Lung (tissue), 13 donors: ENCODE measurements around the gene OR2G2. TPM values are rescaled to one million over a fixed set of nuclear protein-coding genes. Genes with fewer than 3 reads are reported as not detected.
A peak's percentile ranks its signal among the peaks of the same experiment; 100 is the strongest.

Experiments
- ATAC-seq: fragments of 200-7000 bp; cut with Tn5 transposase; one replicate; pipeline ENCODE4 v1.9.1; 2020; ENCODE audit warnings: moderate number of reproducible peaks; ENCODE audit not compliant: insufficient read depth, low FRiP score
- DNase-seq, 3 donors: peaks; one replicate each; pipeline ENCODE4 v3.0.0-alpha.2; 2013 to 2017
- H3K27ac ChIP-seq, 2 donors: one replicate each; pipeline ENCODE4 v1.5.1; 2013; ENCODE audit warnings: mild to moderate bottlenecking in 2 of 2, moderate library complexity in 2 of 2, control low read depth in 1 of 2, inconsistent platforms in 1 of 2, low read depth in 1 of 2, low read length in 1 of 2
- H3K27me3 ChIP-seq, 3 donors: one replicate each; pipeline ENCODE4 v1.5.1; 2013; ENCODE audit warnings: low read length in 2 of 3; ENCODE audit not compliant: control insufficient read depth in 3 of 3, insufficient read depth in 3 of 3
- H3K36me3 ChIP-seq, 4 donors: one replicate each; pipeline ENCODE4 v1.5.1; 2013; ENCODE audit warnings: low read length in 4 of 4, mild to moderate bottlenecking in 1 of 4, moderate library complexity in 1 of 4; ENCODE audit not compliant: control insufficient read depth in 4 of 4, insufficient read depth in 4 of 4
- H3K4me1 ChIP-seq, 5 donors: one replicate each; pipeline ENCODE4 v1.5.1; 2013; ENCODE audit warnings: low read length in 5 of 5, mild to moderate bottlenecking in 2 of 5, moderate library complexity in 1 of 5; ENCODE audit not compliant: control insufficient read depth in 5 of 5, insufficient read depth in 5 of 5
- H3K4me3 ChIP-seq: one replicate; pipeline ENCODE4 v1.5.1; 2013; ENCODE audit warnings: mild to moderate bottlenecking, control low read depth, moderate library complexity
- H3K9ac ChIP-seq, 2 donors: one replicate each; pipeline ENCODE4 v1.5.1; 2013; ENCODE audit warnings: low read length in 2 of 2, control low read depth in 1 of 2; ENCODE audit not compliant: insufficient read depth in 1 of 2
- H3K9me3 ChIP-seq, 4 donors: one replicate each; pipeline ENCODE4 v1.5.1; 2013; ENCODE audit warnings: low read length in 3 of 4, mild to moderate bottlenecking in 1 of 4, moderate library complexity in 1 of 4; ENCODE audit not compliant: control insufficient read depth in 4 of 4, insufficient read depth in 3 of 4
- WGBS, 2 donors: extraction: QIAGEN DNeasy Blood & Tissue Kit; methylation state at CpG; one replicate each; pipeline ENCODE4 v1.1.7; 2013; 5-methylcytosine and 5-hydroxymethylcytosine counted together
- polyA plus RNA-seq, 2 donors: library from polyadenylated mRNA; stranded (reverse); fragments of 200-250 nt; gene quantifications; one replicate each; pipeline ENCODE4 v1.2.1, GENCODE V29; 2013
- small RNA-seq: library from RNA; depleted of rRNA; stranded (forward); fragments of <200 nt; gene quantifications from one replicate; pipeline ENCODE3, GENCODE V24; 2014; ENCODE audit warnings: low replicate concordance
- total RNA-seq, 2 donors: library from RNA; depleted of rRNA in 1 of 2; stranded (reverse); fragments of >200 nt in 1 of 2; gene quantifications; one replicate each; pipeline ENCODE4 v1.2.1, GENCODE V29; 2014 to 2021
- TF ChIP-seq, protein P1 (sequence below): IDR thresholded peaks from 2 replicates; pipeline ENCODE4 v1.5.1; 2012; ENCODE audit warnings: mild to moderate bottlenecking; ENCODE audit errors: control extremely low read depth, extremely low read depth
- donor health status: control.
- donor health status: control.
- donor health status: Bipolar disorder and iron deficiency.
- donor health status: healthy.
- donor health status: DM: yes; HTN: yes; CAD: no.

The OR2G2 gene
- total and polyA plus RNA-seq, 4 donors = not detected

DNA sequence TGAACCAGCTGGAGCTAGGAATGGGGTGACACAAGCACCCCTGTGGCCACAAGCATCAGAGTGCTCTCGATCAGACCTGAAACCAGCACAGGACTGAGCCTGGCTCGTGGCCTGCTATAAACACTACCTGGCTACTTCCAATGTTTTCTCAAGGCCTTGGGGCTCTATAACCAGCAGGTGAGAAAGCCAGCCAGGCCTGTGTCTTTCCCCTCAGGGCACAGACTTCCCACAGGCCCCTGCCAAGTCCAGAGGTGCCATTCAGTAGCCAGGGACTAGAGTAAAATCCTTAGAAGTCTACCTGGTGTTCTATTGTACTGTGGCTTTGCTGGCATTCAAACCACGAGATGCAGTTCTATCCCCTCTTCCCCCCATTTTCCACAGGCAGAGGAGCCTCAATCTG lies 39.8 kb downstream of the OR2G2 start:
- ATAC-seq (no peak), DNase-seq (no peak)
- Histone ChIP-seq H3K9me3 (peaks cover 0 to 3% (median 1%) of the 10 kb centered on the region in 4 donors), H3K27ac (no peak overlapping the region), H3K36me3 (no peaks in the 10 kb centered on the region), H3K4me1 (no peaks in the 10 kb centered on the region), H3K9ac (no peak overlapping the region), H3K27me3 (no peaks in the 10 kb centered on the region), H3K4me3 (no peak overlapping the region)
- TF ChIP-seq, protein P1, sequence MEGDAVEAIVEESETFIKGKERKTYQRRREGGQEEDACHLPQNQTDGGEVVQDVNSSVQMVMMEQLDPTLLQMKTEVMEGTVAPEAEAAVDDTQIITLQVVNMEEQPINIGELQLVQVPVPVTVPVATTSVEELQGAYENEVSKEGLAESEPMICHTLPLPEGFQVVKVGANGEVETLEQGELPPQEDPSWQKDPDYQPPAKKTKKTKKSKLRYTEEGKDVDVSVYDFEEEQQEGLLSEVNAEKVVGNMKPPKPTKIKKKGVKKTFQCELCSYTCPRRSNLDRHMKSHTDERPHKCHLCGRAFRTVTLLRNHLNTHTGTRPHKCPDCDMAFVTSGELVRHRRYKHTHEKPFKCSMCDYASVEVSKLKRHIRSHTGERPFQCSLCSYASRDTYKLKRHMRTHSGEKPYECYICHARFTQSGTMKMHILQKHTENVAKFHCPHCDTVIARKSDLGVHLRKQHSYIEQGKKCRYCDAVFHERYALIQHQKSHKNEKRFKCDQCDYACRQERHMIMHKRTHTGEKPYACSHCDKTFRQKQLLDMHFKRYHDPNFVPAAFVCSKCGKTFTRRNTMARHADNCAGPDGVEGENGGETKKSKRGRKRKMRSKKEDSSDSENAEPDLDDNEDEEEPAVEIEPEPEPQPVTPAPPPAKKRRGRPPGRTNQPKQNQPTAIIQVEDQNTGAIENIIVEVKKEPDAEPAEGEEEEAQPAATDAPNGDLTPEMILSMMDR = no peak
- 55 to 56% methylated on average over 3 of the region's 3 CpGs for WGBS, 2 donors

DNA sequence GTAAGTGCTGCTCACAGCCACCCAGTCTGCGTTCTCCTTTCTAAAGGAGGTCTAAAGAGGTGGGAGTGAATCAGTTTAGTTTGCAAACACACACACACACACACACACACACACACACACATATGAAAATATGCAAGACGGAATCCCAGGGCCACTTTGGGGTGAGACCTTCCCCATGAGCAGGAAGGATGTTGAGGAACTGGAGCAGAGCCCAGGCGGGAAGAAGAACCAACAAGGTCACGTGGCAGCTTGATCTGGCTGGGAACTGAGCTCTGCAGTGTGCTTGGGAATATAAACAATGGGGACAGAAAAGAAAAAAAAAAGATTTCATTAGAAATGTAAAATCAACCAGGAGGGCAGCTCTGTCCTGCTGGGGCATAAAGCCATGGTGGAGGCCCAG lies 49.9 kb downstream of the OR2G2 start:
- Histone ChIP-seq H3K9me3 (peaks cover 0 to 20% (median 1%) of the 10 kb centered on the region in 4 donors), H3K27me3 (peaks cover 0 to 2% (median 0%) of the 10 kb centered on the region in 3 donors), H3K4me3 (no peak overlapping the region), H3K4me1 (peaks cover 0 to 7% (median 0%) of the 10 kb centered on the region in 5 donors), H3K27ac (no peak overlapping the region), H3K9ac (no peak overlapping the region), H3K36me3 (no peaks in the 10 kb centered on the region)
- DNase-seq = peak; percentile 14 to 46 (median 20)
- TF ChIP-seq, protein P1 = no peak
- 30 to 39% methylated on average over 4 of the region's 4 CpGs for WGBS, 2 donors
- no peak for ATAC-seq

DNA sequence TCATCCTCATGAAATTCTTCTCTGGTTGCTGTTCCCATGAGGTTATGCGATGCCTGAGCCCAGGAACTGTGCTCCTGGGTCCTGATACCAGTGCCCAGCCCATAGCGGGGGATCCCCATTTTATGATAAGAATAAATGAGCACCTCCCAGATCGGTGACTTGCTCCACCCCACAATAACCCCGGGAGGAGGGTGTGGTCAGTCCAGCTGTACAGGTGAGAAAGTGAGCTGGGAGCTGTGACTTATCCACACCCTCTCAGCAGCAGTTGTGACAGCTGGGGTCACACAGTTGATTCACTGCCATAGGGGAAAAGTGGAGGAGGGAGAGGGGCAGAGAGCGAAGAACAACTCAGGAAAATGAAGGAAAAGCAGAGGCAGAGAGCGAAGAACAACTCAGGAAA lies 50.6 kb downstream of the OR2G2 start:
- Histone ChIP-seq H3K4me3 (no peak overlapping the region), H3K27ac (no peak overlapping the region), H3K4me1 (peaks cover 0 to 7% (median 0%) of the 10 kb centered on the region in 5 donors), H3K27me3 (peaks cover 0 to 2% (median 0%) of the 10 kb centered on the region in 3 donors), H3K9me3 (peaks cover 0 to 20% (median 1%) of the 10 kb centered on the region in 4 donors), H3K36me3 (no peaks in the 10 kb centered on the region), H3K9ac (no peak overlapping the region)
- no peak for ATAC-seq
- TF ChIP-seq, protein P1 = no peak
- DNase-seq = no peak
- WGBS, 2 donors = 81 to 88% methylated on average over 6 of the region's 6 CpGs

Small RNA genes lying within 50 kb of the gene (small RNA-seq; reads per million reads assigned to genes)
- gene RF00026 = not detected

Other genes starting within 250 kb of the OR2G2 start
- 1 to 10 TPM; 4.6 to 6.7 TPM for gene NLRP3, start 172.2 kb upstream of the OR2G2 start, total RNA-seq
- 10 to 100 TPM in 1 of 2 donors, 1 to 10 TPM in 1; 1.3 to 27.9 TPM for gene NLRP3, start 172.2 kb upstream of the OR2G2 start, polyA plus RNA-seq
- gene OR2B11, start 130.3 kb upstream of the OR2G2 start, total RNA-seq = not detected
- gene OR2B11, start 130.3 kb upstream of the OR2G2 start, polyA plus RNA-seq = under 1 TPM in 1 of 2 donors, not detected in 1; 0.07 TPM
- under 1 TPM in 1 of 2 donors, not detected in 1; 0.03 TPM for gene OR2C3, start 51.9 kb upstream of the OR2G2 start, total RNA-seq
- under 1 TPM in 1 of 2 donors, not detected in 1; under 0.01 TPM for gene OR2C3, start 51.9 kb upstream of the OR2G2 start, polyA plus RNA-seq
- gene GCSAML, start 39.2 kb upstream of the OR2G2 start, total RNA-seq = 1 to 10 TPM in 1 of 2 donors, under 1 TPM in 1; 0.40 to 1.4 TPM
- under 1 TPM; 0.06 to 0.18 TPM for gene GCSAML, start 39.2 kb upstream of the OR2G2 start, polyA plus RNA-seq
- gene OR2G3, start 17.2 kb downstream of the OR2G2 start, total RNA-seq = not detected
- gene OR2G3, start 17.2 kb downstream of the OR2G2 start, polyA plus RNA-seq = not detected
- not detected for gene OR13G1, start 91.4 kb downstream of the OR2G2 start, total RNA-seq
- gene OR13G1, start 91.4 kb downstream of the OR2G2 start, polyA plus RNA-seq = not detected
- gene OR6F1, start 128.3 kb downstream of the OR2G2 start, total RNA-seq = not detected
- gene OR6F1, start 128.3 kb downstream of the OR2G2 start, polyA plus RNA-seq = not detected
- not detected for gene OR14K1, start 150.3 kb downstream of the OR2G2 start, total RNA-seq
- gene OR14K1, start 150.3 kb downstream of the OR2G2 start, polyA plus RNA-seq = not detected
- not detected for gene OR14A2, start 159.8 kb downstream of the OR2G2 start, total RNA-seq
- not detected for gene OR14A2, start 159.8 kb downstream of the OR2G2 start, polyA plus RNA-seq
- not detected for gene OR1C1, start 172.2 kb downstream of the OR2G2 start, total RNA-seq
- gene OR1C1, start 172.2 kb downstream of the OR2G2 start, polyA plus RNA-seq = not detected
- gene OR14A16, start 235.8 kb downstream of the OR2G2 start, total RNA-seq = not detected
- not detected for gene OR14A16, start 235.8 kb downstream of the OR2G2 start, polyA plus RNA-seq